ENCODE measurements around the gene LRMDA.

The LRMDA gene

GRCh38 chr10:75899816-75900390 is 468.5 kb downstream of the LRMDA start:
- CTCF ChIA-PET = no interaction called here
- no peaks in the 10 kb centered on the region for H3K4me1 ChIP-seq (ENCODE audit: control insufficient read depth, insufficient read depth, low read length)
- TF ChIP-seq SP7 (tag by site-specific recombination; IDR thresholded peaks at IDR 0.05) = peak; percentile 74
- 0 out of 2 replicates have a peak, but pooled peaks have one; percentile 36 for TF ChIP-seq TCF7L2 (IDR thresholded peaks at IDR 0.05; ENCODE audit: borderline replicate concordance, low read depth, low read length)
- TF ChIP-seq KLF17 (tag by site-specific recombination; IDR thresholded peaks at IDR 0.05) = no peak
- 0 out of 2 replicates have a peak, but pooled peaks have one; percentile 27 for TF ChIP-seq PRDM6 (tag by site-specific recombination; IDR thresholded peaks at IDR 0.05)

GRCh38 chr10:75902816-75903215 is 471.4 kb downstream of the LRMDA start:
- peak; percentile 30; the same call in 1 of the 2 replicates for TF ChIP-seq GLIS1 (tag by site-specific recombination; IDR thresholded peaks at IDR 0.05)
- TF ChIP-seq ZIC2 (tag by site-specific recombination; IDR thresholded peaks at IDR 0.05) = peak; percentile 72
- no peak for TF ChIP-seq ZNF843 (tag by site-specific recombination; IDR thresholded peaks at IDR 0.05)
- H3K36me3 ChIP-seq (ENCODE audit: control insufficient read depth in 2 of 2, insufficient read depth in 1 of 2, low read length in 2 of 2) = no peaks in the 10 kb centered on the region
- CTCF ChIA-PET = no interaction called here
- H3K27ac ChIP-seq (ENCODE audit: extremely low read depth, low read depth, low read length) = no peak overlapping the region
- no peaks in the 10 kb centered on the region for H3K4me1 ChIP-seq (ENCODE audit: control insufficient read depth, insufficient read depth, low read length)
- no peak overlapping the region for H3K4me3 ChIP-seq (ENCODE audit: low read depth, low read length)
- POLR2A ChIA-PET = no interaction called here
- no peaks in the 10 kb centered on the region for H3K9me3 ChIP-seq (ENCODE audit: control insufficient read depth, insufficient read depth, low read depth, low read length)

More at GRCh38 chr10:75899816-75900390, 468.5 kb downstream of the LRMDA start:
- POLR2A ChIA-PET = no interaction called here
- Histone ChIP-seq H3K4me3 (ENCODE audit: low read depth, low read length) (no peak overlapping the region), H3K27ac (ENCODE audit: extremely low read depth, low read depth, low read length) (no peak overlapping the region), H3K36me3 (ENCODE audit: control insufficient read depth in 2 of 2, insufficient read depth in 1 of 2, low read length in 2 of 2) (no peaks in the 10 kb centered on the region), H3K9me3 (ENCODE audit: control insufficient read depth, insufficient read depth, low read depth, low read length) (no peaks in the 10 kb centered on the region)

- H3K36me3 ChIP-seq (ENCODE audit: control insufficient read depth in 2 of 2, insufficient read depth in 1 of 2, low read length in 2 of 2) = no peaks in the 10 kb centered on the region
- CTCF ChIA-PET = interaction anchor here (0.6 kb wide), 1 partner anchor 30 kb away, joined by 3 read pairs; no protein-coding TSS in a partner anchor
- no peaks in the 10 kb centered on the region for H3K9me3 ChIP-seq (ENCODE audit: control insufficient read depth, insufficient read depth, low read depth, low read length)
- POLR2A ChIA-PET = no interaction called here
- no peak overlapping the region for H3K27ac ChIP-seq (ENCODE audit: extremely low read depth, low read depth, low read length)
- no peaks in the 10 kb centered on the region for H3K4me1 ChIP-seq (ENCODE audit: control insufficient read depth, insufficient read depth, low read length)
- no peak overlapping the region for H3K4me3 ChIP-seq (ENCODE audit: low read depth, low read length)
- TF ChIP-seq ZXDB (tag by site-specific recombination; IDR thresholded peaks at IDR 0.05) (peak; percentile 42), SP7 (tag by site-specific recombination; IDR thresholded peaks at IDR 0.05) (peak; percentile 69), ZNF23 (tag by site-specific recombination; IDR thresholded peaks at IDR 0.05; ENCODE audit: borderline replicate concordance) (no peak), ZNF777 (tag by site-specific recombination; IDR thresholded peaks at IDR 0.05; ENCODE audit: borderline replicate concordance) (no peak), ZNF610 (tag by site-specific recombination; IDR thresholded peaks at IDR 0.05; ENCODE audit: borderline replicate concordance) (0 out of 2 replicates have a peak, but pooled peaks have one; percentile 10), ZNF398 (tag by site-specific recombination; IDR thresholded peaks at IDR 0.05) (peak; percentile 59), ZBTB17 (tag by site-specific recombination; IDR thresholded peaks at IDR 0.05) (peak; percentile 88), ZNF366 (tag by site-specific recombination; conservative IDR thresholded peaks at IDR 0.05) (peak; percentile 34; the same call in 1 of the 2 replicates), PRDM1 (tag by site-specific recombination; IDR thresholded peaks at IDR 0.05) (peak; percentile 98), PRDM10 (tag by site-specific recombination; IDR thresholded peaks at IDR 0.05) (no peak), PATZ1 (tag by site-specific recombination; IDR thresholded peaks at IDR 0.05) (peak; percentile 35; the same call in 1 of the 2 replicates), TRIM28 (IDR thresholded peaks at IDR 0.05; ENCODE audit: borderline replicate concordance, low read length) (peak; percentile 76; the same call in 1 of the 2 replicates), BCL11B (tag by site-specific recombination; IDR thresholded peaks at IDR 0.05; ENCODE audit: low read depth) (no peak)
Measured at GRCh38 chr10:75904499-75905283, 473.3 kb downstream of the LRMDA start.
